ENCODE data around the gene OSBPL5. TPM values are rescaled to one million over a fixed set of nuclear protein-coding genes. Genes with fewer than 3 reads are reported as not detected.

Gene OSBPL5
- total RNA-seq, 4 donors from 2014 or later: 24.7 to 83.3 (median 48.2) TPM

DNA sequence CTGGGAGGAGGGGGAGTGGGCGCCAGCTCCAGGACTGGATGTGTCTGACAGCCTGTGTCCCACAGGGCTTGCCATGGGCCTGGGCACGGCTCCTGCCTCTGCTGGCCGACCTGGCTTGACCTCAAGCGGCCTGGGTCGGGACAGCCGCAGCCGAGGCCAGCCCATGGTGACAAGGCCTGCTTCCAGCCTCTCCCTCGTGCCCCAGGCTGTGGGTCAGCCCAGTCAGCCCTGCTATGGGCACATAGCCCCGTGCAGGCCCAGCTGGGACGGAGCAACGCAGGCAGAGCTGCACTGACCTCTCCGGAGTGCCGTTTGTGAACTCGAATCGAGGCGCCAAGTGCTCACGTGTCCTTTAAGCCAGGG lies 17.9 kb downstream of the OSBPL5 start:
- intact Hi-C loops (cut with DNase I; ENCODE audit: low total_unique reads): no loop called here
- Histone ChIP-seq H3K4me3 (no peak overlapping the region), H3K27ac (peak overlapping the region in 1 of 2 donors; percentile 13), H3K27me3 (no peaks in the 10 kb centered on the region), H3K9me3 (no peaks in the 10 kb centered on the region), H3K36me3 (no peaks in the 10 kb centered on the region), H3K4me1 (peaks cover 0 to 12% of the 10 kb centered on the region in 2 donors)
- DNase-seq: peak in 1 of 2 donors; percentile 49
- no peak for TF ChIP-seq CTCF (IDR thresholded peaks at IDR 0.05)
- no peak for TF ChIP-seq POLR2A (IDR thresholded peaks at IDR 0.05)

GRCh38 chr11:3146612-3147256 lies 18.4 kb downstream of the OSBPL5 start:
- H3K27me3 ChIP-seq: no peaks in the 10 kb centered on the region
- peaks cover 0 to 12% of the 10 kb centered on the region in 2 donors for H3K4me1 ChIP-seq
- no peak for TF ChIP-seq POLR2A (IDR thresholded peaks at IDR 0.05)
- no peak for TF ChIP-seq CTCF (IDR thresholded peaks at IDR 0.05)
- H3K27ac ChIP-seq: peak overlapping the region; percentile 6 to 13
- no peaks in the 10 kb centered on the region for H3K9me3 ChIP-seq
- H3K36me3 ChIP-seq: no peaks in the 10 kb centered on the region
- no peak overlapping the region for H3K4me3 ChIP-seq
- intact Hi-C loops (cut with DNase I; ENCODE audit: low total_unique reads): no loop called here
- DNase-seq: no peak

DNA sequence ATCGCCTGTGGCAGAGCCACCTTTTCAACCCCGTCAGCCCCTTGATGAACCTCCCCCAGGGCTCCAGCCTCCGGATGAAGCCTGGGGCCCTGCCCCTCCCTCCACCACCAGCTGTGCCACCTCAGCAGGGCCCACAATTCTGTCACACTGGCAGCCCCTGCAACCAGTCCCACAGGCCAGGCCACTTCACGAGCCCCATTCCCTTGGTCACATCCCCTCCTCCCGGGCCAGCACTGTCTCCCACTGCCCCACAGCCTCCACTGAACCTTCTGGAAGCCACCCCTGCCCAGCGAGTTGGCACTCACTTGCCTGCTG lies 19.9 kb downstream of the OSBPL5 start:
- H3K27ac ChIP-seq: no peak overlapping the region
- H3K4me1 ChIP-seq: peaks cover 0 to 12% of the 10 kb centered on the region in 2 donors
- intact Hi-C loops (cut with DNase I; ENCODE audit: low total_unique reads): no loop called here
- no peaks in the 10 kb centered on the region for H3K9me3 ChIP-seq
- H3K36me3 ChIP-seq: no peaks in the 10 kb centered on the region
- H3K27me3 ChIP-seq: no peaks in the 10 kb centered on the region
- no peak for DNase-seq
- H3K4me3 ChIP-seq: no peak overlapping the region
- TF ChIP-seq CTCF (IDR thresholded peaks at IDR 0.05) (no peak), POLR2A (IDR thresholded peaks at IDR 0.05) (no peak)

- H3K27ac ChIP-seq: no peak overlapping the region
- H3K27me3 ChIP-seq: no peaks in the 10 kb centered on the region
- H3K4me3 ChIP-seq: no peak overlapping the region
- peaks cover 0 to 12% of the 10 kb centered on the region in 2 donors for H3K4me1 ChIP-seq
- TF ChIP-seq CTCF (IDR thresholded peaks at IDR 0.05) (no peak), POLR2A (IDR thresholded peaks at IDR 0.05) (no peak)
- no peaks in the 10 kb centered on the region for H3K9me3 ChIP-seq
- no peaks in the 10 kb centered on the region for H3K36me3 ChIP-seq
- intact Hi-C loops (cut with DNase I; ENCODE audit: low total_unique reads): no loop called here
- DNase-seq: no peak
Observed at GRCh38 chr11:3144296-3145205, 20.6 kb downstream of the OSBPL5 start.

All from uterus (tissue), 4 donors.